Iris pigment epithelial cell (primary cell): Measurements from ENCODE around the gene SULF2.

ENCODE experiments used
- DNase-seq: peaks from one replicate; pipeline ENCODE4 v3.0.0-alpha.2; 2011; ENCODE audit warnings: low read depth

Gene SULF2

GRCh38 chr20:47684306-47685080 is 100.8 kb downstream of the SULF2 start:
- no peak for DNase-seq

DNA sequence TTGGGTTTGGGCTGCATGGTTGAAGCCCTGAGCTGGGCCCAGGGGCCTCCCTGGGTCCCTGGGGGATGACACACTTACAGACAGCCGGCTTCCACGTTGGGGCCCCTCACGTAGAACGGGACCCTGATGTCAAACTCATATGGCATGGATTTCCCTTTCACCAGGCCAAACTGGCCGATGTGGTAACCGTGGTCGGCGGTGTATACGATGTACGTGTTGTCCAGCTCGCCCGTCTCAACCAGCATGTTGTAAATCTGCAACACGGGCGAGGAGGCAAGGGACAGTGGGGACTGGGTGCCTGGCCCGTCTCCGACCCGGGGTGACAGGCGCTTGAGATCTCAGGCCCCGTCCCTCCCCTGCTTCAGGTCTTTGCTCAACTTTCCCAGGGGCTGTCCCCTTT is 102.4 kb downstream of the SULF2 start:
- no peak for DNase-seq

DNA sequence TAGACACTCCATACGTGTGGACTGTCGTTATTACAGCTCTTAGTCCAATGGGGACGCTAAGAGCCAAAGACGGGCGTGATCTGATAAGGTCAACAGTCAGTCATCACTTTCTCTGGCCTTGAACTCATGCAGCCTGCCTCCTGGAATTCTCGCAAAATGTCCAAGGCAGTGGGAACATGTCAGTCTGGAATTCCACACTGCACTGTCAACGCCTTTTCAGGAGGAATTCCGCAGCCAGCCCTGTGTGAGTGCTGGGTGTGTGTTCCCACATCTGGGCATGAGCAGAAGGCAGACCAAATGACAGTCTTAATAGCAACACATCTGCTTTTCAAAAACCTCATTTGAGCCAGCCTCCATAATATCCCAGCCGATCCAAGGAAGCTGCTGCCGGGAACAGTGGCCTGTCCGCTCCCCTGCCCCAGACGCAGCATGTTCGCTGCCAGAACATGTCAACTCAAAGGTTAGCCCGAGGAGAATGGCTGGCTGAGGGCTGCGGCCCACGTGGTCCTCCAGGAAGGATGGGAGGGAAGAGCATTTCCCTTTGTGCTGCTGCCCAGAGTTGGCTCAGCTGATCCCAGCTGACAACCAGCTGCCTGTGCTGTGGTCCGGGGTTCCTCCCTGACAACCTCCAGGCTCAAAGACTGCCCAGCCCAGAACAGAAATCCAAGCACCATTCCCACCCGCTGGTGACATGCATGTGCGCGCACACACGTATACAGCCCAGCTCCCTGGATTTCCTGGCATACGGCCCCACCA is 103.1 kb downstream of the SULF2 start:
- no peak for DNase-seq

DNA sequence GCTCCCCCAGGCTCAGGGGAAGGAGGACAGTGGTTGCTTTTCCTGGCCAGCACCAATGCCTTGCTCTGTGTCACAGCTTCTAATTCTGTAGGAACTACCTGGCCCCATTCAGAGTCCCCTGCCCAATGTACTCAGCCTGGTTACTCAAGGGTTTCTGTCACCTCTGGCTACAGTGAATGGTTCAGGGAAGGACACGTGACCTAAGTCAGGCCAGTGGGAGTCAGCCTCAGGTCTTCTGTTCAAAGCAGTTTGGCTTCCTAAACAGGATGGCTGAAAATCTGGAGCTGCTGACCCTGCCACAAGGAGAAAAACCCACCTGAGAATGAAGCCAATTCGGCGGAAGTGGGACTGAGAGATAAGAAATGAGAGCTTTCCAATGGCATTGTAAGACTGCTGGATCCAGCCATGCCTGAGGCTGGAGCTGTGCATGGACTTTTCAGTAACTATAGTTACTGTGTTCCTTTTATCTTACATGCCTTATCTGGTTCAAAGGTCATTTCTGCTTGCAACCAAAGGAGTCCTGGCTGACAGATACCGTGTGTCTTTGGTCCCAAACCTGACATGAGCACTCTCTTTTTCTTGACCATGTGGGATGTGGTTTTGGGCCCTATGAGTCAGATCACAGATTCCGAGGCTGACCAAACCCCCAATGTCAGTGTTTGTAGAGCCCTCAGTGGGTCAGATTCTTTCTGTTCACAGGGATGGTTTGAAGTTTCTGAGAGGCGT is 104.3 kb downstream of the SULF2 start:
- peak; percentile 32 for DNase-seq

DNA sequence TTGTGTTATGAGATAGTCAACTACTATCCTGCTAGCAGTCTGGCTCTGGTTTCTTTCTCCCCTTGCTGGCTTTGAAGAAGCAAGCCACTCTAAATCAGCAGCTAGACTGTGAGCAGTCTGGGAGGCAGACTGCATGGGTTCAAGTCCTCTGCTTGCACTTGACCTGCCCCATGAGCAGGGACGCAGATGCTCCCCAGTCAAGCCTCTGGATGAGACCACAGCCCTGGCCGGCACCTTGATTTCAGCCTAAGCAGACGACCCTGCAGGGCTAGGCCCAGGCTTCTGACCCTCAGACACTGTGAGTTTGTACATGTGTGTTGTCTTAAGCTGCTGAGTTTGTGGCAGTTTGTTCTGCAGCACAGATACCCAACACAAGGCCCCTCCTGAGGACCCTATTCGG is 105.8 kb downstream of the SULF2 start:
- DNase-seq = no peak

- DNase-seq = no peak
These were observed 106.7 kb downstream of the SULF2 start for GRCh38 chr20:47678536-47678935.

- peak; percentile 20 for DNase-seq
These were observed 107.4 kb downstream of the SULF2 start for GRCh38 chr20:47677635-47678453.

DNA sequence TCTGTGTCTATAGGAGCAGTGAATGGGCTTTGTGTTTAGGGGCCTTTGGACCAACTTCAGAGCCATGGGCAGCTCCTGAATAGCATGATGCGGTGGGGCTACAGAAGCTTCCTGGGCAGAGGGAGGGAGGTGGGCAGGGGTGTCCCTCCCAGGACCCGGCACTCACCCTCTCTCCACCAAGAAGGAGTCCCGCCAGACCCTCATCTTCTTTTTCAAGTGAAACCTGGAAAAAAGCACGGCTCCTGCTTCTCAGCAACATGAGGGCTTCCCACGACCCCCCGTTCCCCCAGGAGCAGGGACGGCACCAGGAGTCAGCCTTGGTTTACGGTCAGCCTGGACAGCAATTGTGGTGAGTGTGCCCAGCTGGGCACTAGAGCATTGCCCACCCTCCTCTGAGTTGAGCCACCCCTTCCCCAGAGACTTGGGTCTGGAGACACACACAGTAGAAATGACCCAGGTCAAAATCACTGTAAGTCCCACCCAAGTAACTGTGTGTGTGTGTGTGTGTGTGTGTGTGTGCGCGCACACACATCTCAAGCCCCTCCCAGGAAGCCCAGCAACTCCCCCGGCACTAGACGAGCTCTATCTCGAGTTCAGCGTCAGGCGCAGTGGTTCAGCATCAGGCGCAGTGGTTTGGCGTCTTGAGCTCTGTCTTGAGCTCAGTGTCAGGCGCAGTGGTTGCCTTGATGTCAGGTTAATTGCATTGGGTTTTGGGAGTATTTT is 108.2 kb downstream of the SULF2 start:
- DNase-seq = no peak

DNA sequence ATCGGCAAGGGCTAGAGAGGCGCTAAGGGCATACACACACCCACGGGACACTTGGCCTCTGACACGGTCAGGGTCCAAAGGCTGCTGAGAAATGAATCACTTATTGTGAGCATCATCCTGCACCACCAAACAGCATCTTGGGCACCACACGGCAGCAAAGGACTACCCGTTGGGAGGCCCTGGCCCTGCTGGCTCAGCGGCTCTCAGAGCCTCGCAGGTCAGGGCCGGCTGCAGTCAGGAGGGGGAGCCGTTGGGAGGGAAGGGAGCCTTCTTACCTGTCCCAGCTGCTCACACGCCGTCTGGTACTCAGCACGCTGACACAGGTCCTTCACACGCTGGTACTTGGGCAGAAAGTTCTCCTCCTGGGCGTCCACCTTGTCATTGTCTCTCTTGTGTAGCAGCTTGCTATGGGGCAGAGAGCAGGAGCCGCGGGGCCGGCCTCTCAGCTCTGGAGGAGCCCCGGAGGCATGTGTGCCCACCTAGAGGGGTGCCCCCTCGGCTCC is 109.0 kb downstream of the SULF2 start:
- DNase-seq = no peak

DNA sequence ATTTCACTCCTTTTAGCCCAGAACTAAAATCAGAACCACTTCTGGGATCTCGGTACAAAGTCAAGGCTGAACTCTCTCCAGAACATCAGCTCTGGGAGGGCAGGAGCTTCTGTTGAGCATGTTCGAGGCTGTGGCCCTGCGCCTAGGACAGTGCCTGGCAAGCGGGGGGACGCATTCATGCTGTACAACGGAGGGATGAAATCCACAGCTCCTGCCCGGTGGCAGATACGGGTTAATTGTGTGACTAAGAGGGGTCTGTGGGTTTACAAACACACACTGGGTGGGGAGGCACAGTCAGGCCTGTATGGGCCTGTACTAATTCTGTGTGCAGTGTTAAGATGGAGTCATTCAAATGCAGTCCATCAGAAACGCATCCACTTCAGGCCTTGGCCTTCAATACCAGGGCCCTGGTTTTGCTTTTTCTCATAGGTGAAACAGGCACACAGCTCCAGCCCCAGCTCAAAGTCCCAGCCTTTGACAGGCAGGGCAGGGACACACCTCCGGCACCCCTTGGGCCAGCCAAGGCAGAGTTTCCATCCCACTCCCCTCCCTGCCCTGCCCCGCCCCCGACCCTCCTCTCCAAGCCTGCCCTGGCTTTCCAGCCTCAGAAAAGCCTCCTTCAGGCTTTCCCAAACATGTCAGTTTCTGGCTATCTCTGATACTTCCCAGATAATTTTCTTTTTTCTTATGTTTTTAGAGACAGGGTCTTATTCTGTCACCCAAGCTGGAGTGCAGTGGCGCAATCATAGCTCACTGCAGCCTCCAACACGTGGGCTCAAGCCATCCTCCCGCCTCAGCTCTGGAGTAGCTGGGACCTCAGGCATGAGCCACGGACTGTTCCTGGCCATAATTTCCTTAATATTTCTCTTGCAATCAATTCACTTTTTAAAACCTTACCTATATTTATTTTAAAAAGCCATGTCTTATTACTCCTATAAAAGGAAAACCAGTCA is 109.8 kb downstream of the SULF2 start:
- DNase-seq = no peak

- no peak for DNase-seq
These were observed 110.6 kb downstream of the SULF2 start for GRCh38 chr20:47674686-47675085.

DNA sequence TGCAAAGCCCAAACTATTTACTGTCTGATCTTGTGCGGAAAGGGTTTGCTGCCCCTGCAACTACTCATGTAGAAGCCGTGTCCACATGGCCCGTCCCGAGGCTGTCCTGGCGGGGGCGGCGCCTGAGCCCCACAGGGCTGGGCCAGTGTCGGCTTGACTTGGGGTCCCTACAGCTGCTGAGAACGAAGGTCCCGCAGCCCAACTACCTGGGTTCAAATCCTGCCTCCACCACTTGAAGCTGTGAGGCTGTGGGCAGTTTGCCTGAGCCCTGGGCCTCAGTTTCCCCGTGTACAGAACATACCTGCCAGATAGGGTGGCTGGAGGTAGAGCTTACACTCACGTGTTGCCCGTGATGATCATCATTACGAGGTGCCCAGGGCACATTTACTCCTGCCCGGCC is 111.1 kb downstream of the SULF2 start:
- DNase-seq = no peak

DNA sequence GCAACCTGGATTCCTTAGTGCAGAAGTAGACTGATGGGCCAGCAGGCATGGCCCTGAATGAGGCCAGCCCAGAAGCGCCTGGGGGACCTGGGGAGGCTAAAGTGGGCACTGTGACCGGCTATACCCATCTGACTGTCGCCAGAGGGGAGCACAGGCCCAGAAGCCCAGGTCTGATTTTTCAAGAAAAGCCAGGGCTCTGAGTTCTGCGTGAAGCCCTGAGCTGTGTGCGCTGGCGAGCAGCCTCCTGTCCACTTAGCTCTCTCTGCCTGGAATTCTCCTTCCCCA is 111.7 kb downstream of the SULF2 start:
- no peak for DNase-seq

DNA sequence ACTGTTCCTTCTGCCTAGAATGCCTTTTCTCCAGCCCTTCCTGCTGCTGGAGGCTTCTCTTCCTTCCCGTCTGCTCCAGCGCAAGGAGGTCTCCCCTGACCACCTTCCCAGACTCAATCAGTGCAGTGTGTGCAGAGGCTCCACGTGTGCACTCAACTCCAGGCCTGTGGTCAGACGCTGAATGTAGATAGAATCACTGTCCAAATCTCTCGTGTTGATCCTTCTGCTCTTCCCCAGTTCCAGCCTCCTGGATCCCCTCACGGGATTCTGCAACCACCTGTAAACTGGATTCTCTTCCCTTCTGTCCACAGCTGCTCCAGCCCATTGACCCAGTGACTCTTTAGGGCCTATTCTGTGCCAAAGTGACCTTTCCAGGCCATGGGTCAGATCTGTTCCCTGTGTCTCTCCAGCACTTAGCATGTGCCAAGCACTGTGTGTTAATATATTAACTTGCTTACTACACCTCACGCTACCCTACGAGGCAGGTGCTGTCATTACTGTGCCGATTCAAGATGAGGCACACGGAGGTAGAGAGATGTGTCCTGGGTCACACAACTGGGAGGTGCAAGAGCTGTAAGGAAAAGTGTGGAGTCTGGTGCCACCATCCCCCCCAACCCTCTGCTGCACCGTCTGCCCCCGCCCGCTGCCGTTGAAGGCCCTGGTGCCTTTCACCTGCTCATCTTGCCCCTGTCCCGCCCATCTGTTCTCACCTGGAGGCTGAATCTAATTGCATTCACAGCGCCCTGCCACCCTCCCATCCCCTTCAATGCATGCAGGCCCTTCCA is 112.2 kb downstream of the SULF2 start:
- no peak for DNase-seq

- DNase-seq = no peak
These were observed 113.1 kb downstream of the SULF2 start for GRCh38 chr20:47672166-47672565.

DNA sequence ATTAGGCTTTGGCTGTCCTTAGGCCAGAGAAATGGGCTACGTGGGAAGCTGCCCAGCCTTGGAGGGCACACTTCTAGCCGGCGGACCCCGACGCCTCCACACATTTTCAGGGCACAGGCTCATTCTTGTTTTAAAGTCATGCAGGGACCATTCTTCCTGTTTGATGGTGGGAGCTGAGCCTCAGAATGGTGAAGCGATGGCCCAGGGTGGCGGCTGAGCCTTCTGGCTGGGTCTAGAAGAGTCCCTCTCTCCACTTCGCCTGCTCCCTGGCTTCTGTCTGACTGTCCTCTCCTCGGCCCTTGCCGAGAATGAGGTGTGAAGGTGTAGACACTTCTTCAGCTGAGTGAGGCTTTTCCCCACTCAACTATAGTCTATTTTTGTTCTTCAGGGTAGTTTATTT is 114.4 kb downstream of the SULF2 start:
- DNase-seq = no peak

- DNase-seq = no peak
These were observed 115.1 kb downstream of the SULF2 start for GRCh38 chr20:47669927-47670890.

DNA sequence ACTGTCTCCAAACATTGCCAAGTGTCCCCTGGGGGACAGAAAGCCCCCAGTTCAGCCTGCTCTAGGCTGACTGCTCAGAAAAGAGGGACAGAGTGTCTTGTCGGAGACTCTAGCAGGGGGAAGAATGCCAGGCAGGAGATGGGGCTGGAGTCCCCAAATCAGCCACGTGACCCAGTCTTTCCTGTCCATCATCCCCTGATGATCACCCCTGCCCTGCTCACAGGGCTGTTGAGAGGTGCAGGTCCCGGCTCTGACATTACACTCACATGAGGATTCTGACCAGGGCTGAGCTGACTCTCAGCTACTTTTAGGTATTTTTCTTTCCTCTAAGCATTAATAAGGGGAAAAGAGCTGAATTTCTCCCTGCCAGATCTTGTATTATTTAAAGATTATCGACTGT is 115.8 kb downstream of the SULF2 start:
- DNase-seq = no peak

GRCh38 chr20:47669152-47669425 is 116.2 kb downstream of the SULF2 start:
- no peak for DNase-seq
